H7 (cell line): ENCODE data around the gene KRI1. TPM values are rescaled to one million over a fixed set of nuclear protein-coding genes. Genes with fewer than 3 reads are reported as not detected.
A peak's percentile ranks its signal among the peaks of the same experiment; 100 is the strongest.

Source experiments
- DNase-seq: peaks from one replicate; pipeline ENCODE4 v3.0.0; 2012
- H3K27me3 ChIP-seq: 2 replicates; pipeline ENCODE4 v1.6.0; 2011; ENCODE audit warnings: mild to moderate bottlenecking, low read length; ENCODE audit not compliant: control insufficient read depth, insufficient read depth
- H3K36me3 ChIP-seq: replicated peaks from 2 replicates; pipeline ENCODE4 v1.5.1; 2011; ENCODE audit warnings: low read length; ENCODE audit not compliant: control insufficient read depth, insufficient read depth
- H3K4me3 ChIP-seq: 2 replicates; pipeline ENCODE4 v1.5.1; 2011; ENCODE audit warnings: low read depth, mild to moderate bottlenecking, control low read depth, low read length, moderate library complexity; ENCODE audit not compliant: insufficient read depth
- total RNA-seq: library from RNA; depleted of rRNA; stranded (reverse); fragments of >200 nt; shearing (Covaris generic); gene quantifications from 2 replicates; pipeline ENCODE4 v1.2.3, GENCODE V29; 2014; rRNA removed

The KRI1 gene
- total RNA-seq, 1 experiment from 2014 or later: 19.3 TPM

GRCh38 chr19:10510301-10510802 is 55.5 kb downstream of the KRI1 start:
- peak; percentile 92 for DNase-seq
- no peak overlapping the region for H3K4me3 ChIP-seq
- peaks cover 16% of the 10 kb centered on the region; the same call in 1 of the 2 replicates for H3K27me3 ChIP-seq
- no peaks in the 10 kb centered on the region for H3K36me3 ChIP-seq

DNA sequence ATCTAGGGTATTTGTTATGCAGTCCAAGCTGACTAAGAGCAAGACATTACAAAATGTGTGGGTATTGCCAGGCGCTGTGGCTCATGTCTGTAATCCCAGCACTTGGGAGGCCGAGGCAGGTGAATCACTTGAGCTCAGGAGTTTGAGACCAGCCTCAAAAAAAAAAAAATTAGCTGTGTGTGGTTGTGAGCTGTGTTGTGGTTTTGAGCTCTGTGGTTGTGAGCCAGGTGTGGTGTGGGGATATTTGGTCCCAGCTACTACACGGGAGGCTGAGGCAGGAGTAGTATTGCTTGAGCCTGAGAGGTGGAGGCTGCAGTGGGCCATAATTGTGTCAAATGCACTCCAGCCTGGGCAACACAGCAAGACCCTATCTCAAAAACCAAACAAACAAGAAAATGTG is 57.1 kb downstream of the KRI1 start:
- no peaks in the 10 kb centered on the region for H3K36me3 ChIP-seq
- peaks cover 5% of the 10 kb centered on the region; the same call in 1 of the 2 replicates for H3K27me3 ChIP-seq
- H3K4me3 ChIP-seq: no peak overlapping the region
- DNase-seq: no peak

GRCh38 chr19:10508036-10508435 is 57.8 kb downstream of the KRI1 start:
- H3K4me3 ChIP-seq: no peak overlapping the region
- H3K36me3 ChIP-seq: no peaks in the 10 kb centered on the region
- no peak for DNase-seq
- peaks cover 1% of the 10 kb centered on the region; the same call in 1 of the 2 replicates for H3K27me3 ChIP-seq

DNA sequence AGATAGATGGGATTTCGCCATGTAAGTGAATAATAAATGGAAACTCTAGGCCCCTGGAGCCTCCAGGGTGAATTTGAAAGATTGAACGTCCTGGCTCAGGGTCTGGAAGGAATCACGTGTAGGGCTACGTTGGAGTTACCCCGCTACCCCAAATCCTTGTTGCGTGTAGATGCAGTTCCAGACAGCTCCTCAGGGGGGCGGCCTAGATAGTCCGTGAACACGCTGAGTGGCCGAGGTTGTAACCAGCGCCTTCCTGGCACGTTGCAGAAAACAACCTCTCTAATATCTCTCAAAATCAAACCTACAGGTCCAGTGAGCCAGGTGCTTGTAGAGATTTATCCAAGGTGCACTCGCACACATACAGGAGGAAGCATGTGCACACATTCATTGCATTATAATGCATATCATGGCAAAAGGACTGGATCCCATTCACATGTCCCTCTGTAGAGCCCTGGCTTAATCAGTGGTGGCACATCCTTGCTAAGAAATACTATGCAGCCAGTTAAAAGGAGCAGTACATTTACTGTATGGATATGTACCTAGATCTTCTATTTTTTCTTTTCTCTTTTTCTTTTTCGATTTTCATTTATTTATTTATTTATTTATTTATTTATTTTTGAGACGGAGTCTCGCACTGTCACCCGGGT is 60.1 kb downstream of the KRI1 start:
- H3K27me3 ChIP-seq: no peaks in the 10 kb centered on the region; the same call in 1 of the 2 replicates
- peak; percentile 85 for DNase-seq
- no peaks in the 10 kb centered on the region for H3K36me3 ChIP-seq

More for the DNA sequence above, 60.1 kb downstream of the KRI1 start:
- H3K4me3 ChIP-seq: no peak overlapping the region

Other genes with a start within 250 kb of the KRI1 start
- gene FDX2, start 250.0 kb downstream of the KRI1 start, total RNA-seq: 22.3 and 40.8 TPM in 2 replicates
- gene RAVER1, start 232.5 kb downstream of the KRI1 start, total RNA-seq: 32.2 and 36.1 TPM in 2 replicates
- gene ICAM3, start 226.4 kb downstream of the KRI1 start, total RNA-seq: 15.2 and 16.1 TPM in 2 replicates
- 48.0 and 48.3 TPM in 2 replicates for gene TYK2, start 185.4 kb downstream of the KRI1 start, total RNA-seq
- gene CDC37, start 162.5 kb downstream of the KRI1 start, total RNA-seq: 226 and 254 TPM in 2 replicates
- 2.3 and 2.6 TPM in 2 replicates for gene PDE4A, start 145.5 kb downstream of the KRI1 start, total RNA-seq
- gene KEAP1, start 62.7 kb downstream of the KRI1 start, total RNA-seq: 80.2 and 82.3 TPM in 2 replicates
- 14.7 and 16.1 TPM in 2 replicates for gene S1PR5, start 48.6 kb downstream of the KRI1 start, total RNA-seq
- 95.6 and 105 TPM in 2 replicates for gene ATG4D, start 22.1 kb downstream of the KRI1 start, total RNA-seq
- gene CDKN2D, start 3.0 kb upstream of the KRI1 start, total RNA-seq: 4.7 and 5.6 TPM in 2 replicates
- gene AP1M2, start 21.3 kb upstream of the KRI1 start, total RNA-seq: 16.4 and 23.7 TPM in 2 replicates
- 39.4 and 43.0 TPM in 2 replicates for gene SLC44A2, start 59.5 kb upstream of the KRI1 start, total RNA-seq
- gene ILF3, start 88.3 kb upstream of the KRI1 start, total RNA-seq: 354 and 378 TPM in 2 replicates
- 52.4 and 64.9 TPM in 2 replicates for gene QTRT1, start 135.4 kb upstream of the KRI1 start, total RNA-seq
- 77.6 and 89.9 TPM in 2 replicates for gene DNM2, start 152.1 kb upstream of the KRI1 start, total RNA-seq